Pulmonary artery endothelial cell (primary cell): ENCODE data around the gene LRGUK. TPM values are rescaled to one million over a fixed set of nuclear protein-coding genes. Genes with fewer than 3 reads are reported as not detected.
"Not testable (repeated sequence)": the region's sequence is repeated elsewhere in the genome, so short reads cannot be mapped to it uniquely, and the experiment has no call there.

Source experiments
- DNase-seq: peaks from one replicate; pipeline ENCODE4 v3.0.0-alpha.2; 2011; ENCODE audit warnings: low read depth, low spot score
- total RNA-seq: library from RNA; depleted of rRNA; stranded (reverse); fragments of >200 nt; gene quantifications from 2 replicates; pipeline ENCODE4 v1.2.3, GENCODE V29; 2014

LRGUK gene
- total RNA-seq, 1 donor from 2014 or later = 0.07 TPM

- no peak for DNase-seq
Observed at GRCh38 chr7:134245253-134245652, 118.1 kb downstream of the LRGUK start.

- DNase-seq = no peak
Observed at GRCh38 chr7:134246347-134246746, 119.2 kb downstream of the LRGUK start.

GRCh38 chr7:134246761-134247160 is 119.6 kb downstream of the LRGUK start:
- no peak for DNase-seq

GRCh38 chr7:134248196-134248595 is 121.1 kb downstream of the LRGUK start:
- no peak for DNase-seq

GRCh38 chr7:134254311-134254710 is 127.2 kb downstream of the LRGUK start:
- DNase-seq = no peak

GRCh38 chr7:134255814-134256213 is 128.7 kb downstream of the LRGUK start:
- no peak for DNase-seq

GRCh38 chr7:134262322-134262721 is 135.2 kb downstream of the LRGUK start:
- DNase-seq = no peak

- DNase-seq = no peak
Observed at GRCh38 chr7:134276951-134277350, 149.8 kb downstream of the LRGUK start.

GRCh38 chr7:134278502-134279153 is 151.5 kb downstream of the LRGUK start:
- DNase-seq = no peak

- DNase-seq = no peak
Observed at GRCh38 chr7:134279336-134279735, 152.2 kb downstream of the LRGUK start.

GRCh38 chr7:134279898-134280297 is 152.8 kb downstream of the LRGUK start:
- no peak for DNase-seq

GRCh38 chr7:134280508-134280907 is 153.4 kb downstream of the LRGUK start:
- DNase-seq = no peak

GRCh38 chr7:134284011-134284410 is 156.9 kb downstream of the LRGUK start:
- no peak for DNase-seq

GRCh38 chr7:134284952-134285351 is 157.8 kb downstream of the LRGUK start:
- no peak for DNase-seq

GRCh38 chr7:134287916-134288659 is 160.9 kb downstream of the LRGUK start:
- no peak for DNase-seq

GRCh38 chr7:134289423-134289822 is 162.3 kb downstream of the LRGUK start:
- DNase-seq = no peak

GRCh38 chr7:134289841-134290240 is 162.7 kb downstream of the LRGUK start:
- no peak for DNase-seq

- DNase-seq = no peak
Observed at GRCh38 chr7:134290286-134290685, 163.1 kb downstream of the LRGUK start.

- no peak for DNase-seq
Observed at GRCh38 chr7:134293002-134293740, 166.0 kb downstream of the LRGUK start.

- not testable (repeated sequence) for DNase-seq
Observed at GRCh38 chr7:134295982-134296381, 168.8 kb downstream of the LRGUK start.

- no peak for DNase-seq
Observed at GRCh38 chr7:134297489-134297888, 170.3 kb downstream of the LRGUK start.
